ENCODE measurements around the gene GLT8D1.
A peak's percentile ranks its signal among the peaks of the same experiment; 100 is the strongest.

Gene GLT8D1

DNA sequence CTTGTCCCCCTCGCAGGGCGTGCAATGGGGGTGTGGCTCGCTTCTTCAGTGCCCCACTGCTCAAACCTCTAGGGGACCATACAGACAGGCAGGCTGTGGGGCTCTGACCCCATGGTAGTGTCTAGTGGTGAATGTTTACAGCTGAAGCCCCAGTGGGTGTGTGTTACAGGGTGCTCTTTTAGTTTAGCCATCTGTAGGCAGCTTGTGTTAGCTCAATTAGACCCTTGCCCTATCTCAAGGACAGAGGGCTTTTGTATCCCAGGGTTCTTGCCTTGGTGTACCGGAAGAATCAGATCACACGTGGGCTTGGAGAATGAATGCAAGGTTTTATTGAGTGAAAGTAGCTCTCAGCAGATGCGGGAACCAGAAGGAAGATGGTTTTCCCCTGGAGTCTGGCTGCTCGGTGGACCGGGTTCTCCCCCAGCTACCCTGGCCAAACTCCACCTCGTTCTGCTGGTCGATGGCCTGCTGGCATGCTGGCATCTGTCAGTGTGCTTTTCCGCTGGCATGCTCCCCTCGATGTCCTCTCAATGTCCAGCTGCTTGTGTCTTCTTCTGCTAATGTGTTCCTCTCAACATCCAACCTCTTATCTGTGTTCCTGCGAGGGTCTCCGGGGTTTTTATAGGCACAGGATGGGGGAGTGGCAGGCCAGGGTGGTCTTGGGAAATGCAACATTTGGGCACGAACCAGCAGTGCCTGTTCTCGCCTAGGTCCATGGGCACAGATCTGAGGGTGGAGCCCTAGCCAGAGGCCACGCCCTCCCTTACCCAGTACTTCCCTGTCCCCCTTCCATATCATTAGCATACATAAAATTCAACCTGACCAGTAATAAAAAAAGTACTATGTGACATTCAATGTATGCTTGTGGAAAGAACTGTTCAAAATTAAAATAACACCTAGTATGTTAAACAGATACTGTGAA is 7.0 kb upstream of the GLT8D1 start:
- no peak for DNase-seq (ENCODE audit: low spot score)

DNA sequence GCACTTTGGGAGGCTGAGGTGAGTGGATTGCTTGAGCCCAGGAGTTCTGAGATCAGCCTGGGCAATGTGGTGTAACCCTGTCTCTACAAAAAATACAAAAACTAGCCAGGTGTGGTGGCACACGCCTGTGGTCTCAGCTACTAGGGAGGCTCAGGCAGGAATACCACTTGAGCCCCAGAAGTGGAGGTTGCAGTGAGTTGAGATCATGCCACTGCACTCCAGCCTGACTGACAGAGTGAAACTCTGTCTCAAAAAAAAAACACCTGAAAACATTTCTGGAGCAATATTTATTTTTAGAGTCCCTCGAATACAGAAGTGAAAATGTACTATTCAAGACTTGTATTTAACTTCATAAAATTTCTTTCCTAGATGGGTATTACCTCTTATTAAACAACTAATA is 4.9 kb upstream of the GLT8D1 start:
- no peak for DNase-seq (ENCODE audit: low spot score)

DNA sequence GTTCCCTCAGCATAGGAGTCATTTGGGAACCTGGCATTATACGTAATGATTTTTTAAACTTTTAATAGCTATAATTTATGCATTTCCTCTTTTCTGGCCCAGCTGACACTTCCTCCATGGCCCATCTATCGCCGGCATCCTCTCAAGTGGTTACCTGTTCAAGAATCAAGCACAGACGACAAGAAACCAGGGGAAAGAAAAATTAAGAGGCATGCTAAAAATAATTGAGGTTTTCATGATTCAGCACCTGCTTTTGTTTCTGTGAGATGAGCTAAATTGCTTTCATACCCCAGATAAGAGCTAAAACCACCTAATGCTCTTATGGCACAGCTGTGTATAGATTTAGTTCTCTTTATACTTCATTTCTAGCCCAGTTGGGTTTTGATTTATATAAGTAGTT is 2.0 kb upstream of the GLT8D1 start:
- DNase-seq (ENCODE audit: low spot score): no peak

DNA sequence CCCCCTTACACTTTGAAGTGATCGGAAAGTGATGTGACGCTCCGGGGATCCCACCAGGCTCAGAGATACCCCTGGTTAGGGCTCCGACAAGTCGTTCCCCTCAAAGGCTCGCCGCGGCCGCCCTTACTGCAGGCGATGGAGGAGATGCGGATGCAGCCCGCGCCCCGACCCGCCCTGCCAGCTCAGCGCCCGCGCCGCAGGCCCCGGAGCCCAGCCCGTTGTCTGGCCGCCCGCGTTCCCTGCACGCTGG is 228 bp downstream of the GLT8D1 start:
- DNase-seq (ENCODE audit: low spot score): no peak

DNA sequence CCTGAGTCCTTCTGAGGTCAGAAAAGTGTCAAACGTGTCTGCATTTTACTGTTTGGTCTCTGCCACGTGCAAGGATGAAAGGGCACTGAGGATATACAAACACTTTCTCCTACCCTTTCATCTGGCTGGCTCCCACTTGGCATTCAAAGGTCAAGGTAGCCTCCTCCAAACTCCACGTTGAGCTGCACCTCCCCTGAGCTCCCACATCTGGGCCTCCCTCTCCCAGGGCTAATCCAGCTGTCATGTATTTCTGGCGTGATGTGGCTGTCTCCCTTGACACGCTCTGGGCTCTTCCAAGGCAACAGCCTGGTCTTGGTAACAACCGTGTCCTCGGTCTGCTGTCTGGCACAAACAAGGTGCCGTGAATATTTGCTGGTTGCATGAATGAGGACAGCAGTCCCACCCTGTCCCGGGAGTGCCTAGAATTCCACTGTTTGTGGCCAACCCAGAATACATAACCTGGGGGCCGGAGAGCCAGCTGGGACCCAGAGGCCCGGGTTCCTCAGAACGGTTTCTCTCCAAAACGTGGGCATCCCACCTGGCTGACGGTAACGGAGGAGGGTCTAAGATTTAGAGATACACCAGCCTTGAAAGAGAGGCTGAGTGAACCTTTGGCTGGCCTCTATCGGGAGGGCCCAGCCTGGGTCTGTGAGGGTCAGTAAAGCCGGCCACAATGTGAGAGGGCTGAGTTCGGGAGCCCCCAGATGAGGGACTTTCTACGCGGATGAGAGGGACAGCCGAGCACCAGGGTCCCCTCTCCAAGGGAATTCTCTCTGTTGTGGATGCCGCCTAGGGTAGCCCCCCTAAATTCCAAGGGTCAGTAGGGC is 767 bp downstream of the GLT8D1 start:
- DNase-seq (ENCODE audit: low spot score): peak; percentile 69

DNA sequence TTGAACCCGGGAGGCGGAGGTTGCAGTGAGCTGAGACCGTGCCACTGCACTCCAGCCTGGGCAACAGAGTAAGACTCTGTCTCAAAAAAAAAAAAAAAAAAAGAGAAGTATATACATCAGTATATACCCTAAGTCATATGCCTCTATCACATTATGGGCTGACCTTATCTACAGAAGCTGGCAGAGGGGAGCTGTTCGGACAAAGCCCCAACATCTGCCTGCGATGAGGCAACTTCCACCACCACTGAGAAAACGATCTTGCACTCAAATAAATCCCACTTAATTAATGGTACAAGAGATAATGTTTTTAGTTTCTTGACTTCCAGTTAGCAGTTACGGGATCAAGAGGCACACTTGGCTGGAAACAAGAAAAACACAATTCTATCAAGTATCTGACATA is 2.2 kb downstream of the GLT8D1 start:
- no peak for DNase-seq (ENCODE audit: low spot score)

DNA sequence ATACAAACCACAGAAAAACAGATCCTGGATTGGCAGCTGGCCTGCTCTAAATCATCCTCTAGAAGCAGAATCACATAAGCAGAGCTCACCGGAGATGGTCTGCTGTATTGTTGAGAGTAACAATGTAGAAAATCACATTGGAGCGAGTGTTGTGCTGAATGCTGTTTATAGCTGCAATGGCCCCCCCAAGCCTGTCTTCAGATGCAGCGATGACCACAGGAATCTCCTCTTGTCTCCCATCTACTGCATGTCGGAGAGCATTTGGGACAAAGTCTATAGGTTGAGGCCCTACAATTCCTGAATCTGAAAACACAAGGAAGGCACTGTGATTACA is 8.0 kb downstream of the GLT8D1 start:
- DNase-seq (ENCODE audit: low spot score): no peak

DNA sequence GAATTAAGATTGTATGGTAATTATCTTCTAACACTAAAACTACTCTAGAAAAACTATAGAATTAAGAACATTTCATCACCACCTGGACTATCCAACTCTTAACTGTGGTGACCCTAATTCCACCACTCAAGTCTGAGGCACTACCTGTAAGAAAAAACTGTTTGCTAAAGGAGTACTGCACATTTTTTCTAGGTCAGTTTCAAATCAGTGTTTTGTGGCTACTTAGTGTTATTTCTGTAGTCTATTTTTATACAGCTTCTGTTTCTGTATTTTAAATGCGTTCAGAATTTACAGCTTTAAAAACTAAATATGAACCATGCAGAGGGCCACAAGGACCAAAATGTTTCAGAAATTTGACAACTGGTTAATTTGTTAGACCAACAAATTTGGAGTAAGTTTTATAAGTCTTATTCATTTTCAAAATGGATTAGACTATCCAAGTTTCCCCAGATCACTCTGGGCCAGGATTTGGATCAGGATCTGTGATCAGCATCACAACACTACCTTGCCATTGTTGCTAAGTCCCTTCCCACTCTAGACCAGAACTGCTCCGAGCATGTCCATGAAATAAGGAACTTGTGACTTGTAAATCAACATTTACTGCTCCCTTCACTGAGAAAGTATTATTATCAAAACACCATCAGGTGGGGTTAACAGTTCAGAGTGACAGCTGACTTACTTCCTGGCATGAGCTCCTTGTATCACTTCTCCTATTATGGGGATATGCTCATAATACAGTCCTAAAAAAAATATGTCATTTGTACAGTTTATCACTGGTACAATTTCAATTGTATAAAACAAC is 8.6 kb downstream of the GLT8D1 start:
- DNase-seq (ENCODE audit: low spot score): no peak

DNA sequence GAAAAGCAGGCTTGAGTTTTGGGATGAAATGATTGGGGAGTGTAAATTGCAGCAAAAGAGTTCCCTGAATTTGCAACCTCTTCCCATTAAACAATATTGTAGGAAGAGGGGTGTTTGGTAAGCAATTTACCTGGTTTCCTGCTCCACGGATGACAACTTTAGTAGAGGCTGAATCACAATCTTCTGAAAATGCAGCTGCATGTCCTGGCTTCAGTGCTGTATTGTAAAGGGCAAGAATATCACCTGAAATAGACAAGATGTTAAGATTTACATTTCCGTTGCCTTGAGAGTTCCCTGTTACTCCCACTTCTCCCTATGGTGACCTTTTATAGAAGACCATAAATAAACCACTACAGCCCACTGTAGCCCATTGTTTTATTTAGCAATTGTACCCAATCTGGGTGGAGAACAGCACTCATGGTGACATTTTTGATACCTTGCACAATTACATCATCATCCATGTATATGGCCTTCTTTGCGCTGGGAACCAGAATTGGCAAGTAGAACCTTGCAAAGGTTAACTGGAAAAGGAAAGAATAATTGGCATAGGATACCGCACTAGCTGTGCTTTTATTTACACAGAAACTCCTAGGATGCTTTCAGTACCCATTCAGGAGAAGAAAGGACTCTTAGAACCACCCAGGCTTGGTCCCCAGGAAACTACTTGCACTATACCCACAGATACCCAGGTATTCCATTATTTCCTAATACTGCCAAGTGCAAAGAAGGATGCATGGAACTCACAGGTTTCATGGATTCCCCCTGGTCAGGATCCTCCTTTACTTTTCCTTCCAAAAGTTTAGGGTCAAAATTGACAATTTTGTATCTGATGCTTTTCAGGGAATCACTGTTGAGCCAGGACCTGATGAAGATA is 9.6 kb downstream of the GLT8D1 start:
- DNase-seq (ENCODE audit: low spot score): no peak

DNA sequence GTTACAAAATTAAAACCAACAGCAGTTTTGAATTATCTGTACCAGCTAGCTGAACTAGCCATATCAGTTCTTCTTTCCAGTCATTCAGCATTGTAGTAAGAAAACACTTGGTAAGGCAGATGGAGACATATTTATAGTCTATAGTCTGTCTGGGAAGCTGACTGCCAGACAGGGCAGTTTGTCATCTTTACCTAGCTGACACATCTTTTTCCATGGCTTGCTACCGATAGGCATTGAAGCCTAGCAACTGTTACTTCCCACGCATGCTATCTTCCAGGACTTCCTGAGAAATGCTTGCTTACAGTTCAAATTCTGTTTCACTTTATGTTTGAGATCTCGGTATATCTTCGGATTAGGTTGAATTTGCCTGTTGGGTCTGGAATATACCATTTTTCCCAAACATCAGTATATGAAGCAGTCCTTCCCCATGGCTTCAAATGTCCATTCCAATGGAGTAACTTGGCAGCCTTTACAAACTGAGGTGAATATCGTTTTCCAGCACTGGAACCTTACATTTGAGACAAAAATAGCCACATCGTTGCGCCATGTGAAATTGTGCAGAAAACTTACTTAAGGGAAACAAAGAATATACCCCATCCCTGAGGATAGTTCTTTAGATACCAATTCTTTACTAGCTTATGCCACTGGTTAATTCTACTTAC is 10.9 kb downstream of the GLT8D1 start:
- DNase-seq (ENCODE audit: low spot score): no peak

DNA sequence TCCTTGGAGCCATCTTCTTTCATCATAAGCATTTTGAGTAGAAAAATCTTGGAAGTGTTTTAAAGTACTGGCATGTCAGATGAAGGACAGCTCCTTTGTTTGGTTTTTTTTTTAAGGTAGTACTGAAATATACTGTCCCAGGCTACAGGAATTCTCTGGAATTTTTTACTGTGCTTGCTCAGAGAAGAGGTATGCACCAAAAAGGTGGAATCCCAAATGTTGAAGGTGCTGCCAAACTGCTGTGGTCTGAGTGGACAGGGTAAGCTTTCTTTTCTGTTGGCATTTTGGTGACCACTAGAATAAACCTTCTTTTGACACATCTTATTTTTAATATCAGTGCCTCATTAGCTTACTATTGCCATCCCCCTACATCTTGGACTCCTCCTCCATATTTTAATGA is 12.5 kb downstream of the GLT8D1 start:
- DNase-seq (ENCODE audit: low spot score): no peak

DNA sequence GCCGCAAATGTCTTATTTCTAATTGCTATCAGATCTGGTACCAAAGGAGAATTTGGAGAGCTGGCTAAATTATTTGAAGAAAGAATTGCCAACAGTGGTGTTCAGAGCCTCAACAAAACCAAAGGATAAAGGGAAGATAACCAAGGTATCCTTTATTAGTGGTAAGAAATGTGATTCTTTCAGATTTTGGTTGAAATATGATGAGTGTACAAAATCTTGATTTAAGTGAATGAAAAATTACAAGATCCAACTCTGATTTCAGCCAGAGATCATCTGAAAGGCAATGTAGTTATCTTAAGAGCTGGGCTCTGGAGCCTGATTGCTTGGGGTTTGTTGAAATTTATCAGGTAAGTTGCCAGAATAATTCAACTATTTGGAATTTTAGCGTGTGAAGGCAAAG is 15.0 kb downstream of the GLT8D1 start:
- no peak for DNase-seq (ENCODE audit: low spot score)

DNA sequence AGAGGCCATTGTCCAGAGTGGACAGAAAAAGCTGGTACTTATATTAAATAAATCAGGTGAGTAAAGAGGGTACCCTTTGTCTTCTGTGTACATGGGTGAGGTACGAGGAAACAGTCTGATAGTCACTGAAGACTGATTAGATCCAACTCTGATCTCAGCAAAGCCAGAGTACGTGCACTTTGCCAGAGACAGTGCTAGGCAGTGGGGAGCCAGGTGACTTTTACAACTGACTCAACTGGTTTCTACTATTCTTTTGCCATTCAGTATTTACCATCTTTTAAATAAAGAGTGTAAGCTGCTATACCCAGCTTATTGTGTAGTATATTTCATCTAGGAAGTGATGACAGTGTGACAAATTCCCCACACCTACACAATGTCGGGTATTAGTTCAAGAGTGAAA is 16.4 kb downstream of the GLT8D1 start:
- no peak for DNase-seq (ENCODE audit: low spot score)

DNA sequence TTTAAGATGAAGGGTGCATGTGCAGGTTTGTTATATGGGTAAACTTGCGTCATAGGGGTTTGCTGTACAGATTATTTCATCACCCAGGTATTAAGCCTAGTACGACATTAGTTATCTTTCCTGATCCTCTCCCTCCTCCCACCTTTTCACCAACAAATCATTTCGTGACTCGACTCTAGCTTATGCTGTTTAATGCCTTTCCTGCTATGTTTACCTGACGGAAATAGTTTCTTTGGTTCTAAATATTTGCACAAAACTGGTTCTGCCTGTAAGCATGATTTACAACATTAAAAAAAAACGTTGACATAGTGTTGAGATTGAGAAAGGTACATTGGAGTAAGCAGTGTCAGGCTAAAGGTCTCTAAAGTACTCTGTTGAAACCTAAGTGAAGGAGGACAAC is 17.3 kb downstream of the GLT8D1 start:
- DNase-seq (ENCODE audit: low spot score): no peak

DNA sequence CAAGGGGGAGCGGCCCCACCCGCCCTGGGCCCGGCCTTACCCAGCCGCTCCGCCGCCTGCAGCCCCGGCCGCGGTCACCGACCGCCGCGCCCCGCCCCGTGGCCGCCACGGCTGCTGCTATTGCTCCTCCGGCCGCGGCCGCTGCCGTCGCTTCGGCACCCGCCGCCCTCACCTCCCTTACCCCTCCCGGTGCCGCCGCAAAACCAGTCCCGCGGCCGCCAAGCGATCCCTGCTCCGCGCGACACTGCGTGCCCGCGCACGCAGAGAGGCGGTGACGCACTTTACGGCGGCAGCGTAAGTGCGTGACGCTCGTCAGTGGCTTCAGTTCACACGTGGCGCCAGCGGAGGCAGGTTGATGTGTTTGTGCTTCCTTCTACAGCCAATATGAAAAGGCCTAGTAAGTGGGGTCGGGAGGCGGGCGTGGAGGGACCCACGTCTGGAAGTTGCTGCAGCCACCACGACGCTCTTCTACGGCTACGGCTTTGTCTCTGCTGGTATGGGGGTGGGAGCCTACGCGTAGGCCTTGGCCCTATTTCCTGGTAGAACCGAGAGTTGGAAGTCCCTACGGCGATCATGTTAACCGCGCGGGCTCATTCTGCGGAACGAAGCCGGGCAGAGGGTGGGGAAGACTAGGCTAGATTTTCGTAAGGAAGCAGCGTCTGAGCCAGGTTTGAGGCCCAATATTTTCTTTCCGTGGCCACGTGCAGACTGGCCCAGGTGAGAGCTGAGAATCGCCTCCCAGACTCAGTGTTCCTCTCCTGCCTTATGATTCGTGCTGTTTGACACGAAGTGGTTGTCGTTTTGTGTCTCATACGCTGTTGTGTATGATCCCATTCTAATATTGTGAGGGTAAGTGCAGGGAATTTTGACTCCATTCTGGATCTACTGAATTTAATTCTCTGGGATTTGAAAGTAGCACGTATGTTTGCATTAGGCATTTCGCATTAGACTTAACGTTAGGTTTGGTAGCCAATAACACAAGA is 19.6 kb downstream of the GLT8D1 start, which contains the start of the genes GNL3 and PBRM1:
GNL3 (plus strand) TSS at position 324 of the 983 bp plus-strand sequence; CDS start at position 385, 61 bp downstream.
PBRM1 (minus strand) TSS at position 205 of the 983 bp plus-strand sequence.
- peak; percentile 94 for DNase-seq (ENCODE audit: low spot score)

DNA sequence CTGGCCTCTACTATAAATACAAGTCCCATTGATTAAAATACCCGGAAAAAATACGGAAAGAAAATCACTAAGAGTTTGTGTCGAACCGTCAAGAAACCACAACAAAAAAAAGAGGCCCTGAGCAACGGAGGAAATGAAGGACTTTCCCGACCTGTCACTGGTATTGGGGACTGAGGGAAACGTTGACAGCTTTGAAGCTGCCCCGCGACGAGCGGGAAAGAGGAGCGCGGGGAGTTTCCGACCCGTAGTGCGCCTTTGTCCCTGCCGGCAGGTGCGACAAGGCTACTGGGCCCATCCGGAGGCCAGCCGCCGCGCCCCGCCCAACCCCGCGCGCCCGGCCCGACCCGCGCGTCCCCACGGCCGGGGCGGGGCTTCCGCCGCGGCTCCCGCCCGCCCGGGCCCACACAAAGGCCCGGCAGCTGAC is 20.3 kb downstream of the GLT8D1 start:
- peak; percentile 88 for DNase-seq (ENCODE audit: low spot score)

DNA sequence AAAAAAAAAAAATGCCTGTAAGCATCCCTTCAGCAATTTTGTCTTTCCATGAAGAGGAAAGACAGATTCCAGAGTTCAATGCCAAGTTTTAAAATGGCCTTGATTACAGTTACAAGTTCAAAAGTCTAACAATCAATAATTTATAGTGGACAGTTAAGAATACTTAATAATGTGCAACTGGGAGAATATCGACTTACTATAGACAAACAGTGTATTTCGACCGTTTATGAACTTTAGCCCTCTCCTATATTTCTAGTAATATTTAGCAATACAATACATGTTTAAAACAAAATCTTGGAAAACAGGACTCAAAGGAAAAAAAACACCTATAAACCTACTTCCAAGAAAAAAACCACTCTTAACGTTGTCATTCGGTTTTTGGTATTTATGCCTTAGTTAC is 21.4 kb downstream of the GLT8D1 start:
- no peak for DNase-seq (ENCODE audit: low spot score)

DNA sequence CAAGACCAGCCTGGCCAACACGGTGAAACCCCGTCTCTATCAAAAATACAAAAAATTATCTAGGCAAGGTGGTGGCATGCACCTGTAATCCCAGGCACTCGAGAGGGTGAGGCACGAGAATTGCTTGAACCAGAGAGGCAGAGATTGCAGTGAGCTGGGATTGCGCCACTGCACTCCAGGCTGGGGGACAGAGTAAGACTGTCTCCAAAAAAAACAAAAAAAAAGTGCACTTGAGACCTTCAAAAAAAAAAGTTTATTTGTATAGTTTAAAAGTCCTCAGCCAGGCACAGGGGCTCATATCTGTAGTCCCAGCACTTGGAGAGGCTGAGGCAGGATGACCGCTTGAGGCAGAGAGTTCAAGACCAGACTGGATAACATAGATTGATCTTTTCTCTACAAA is 22.0 kb downstream of the GLT8D1 start:
- no peak for DNase-seq (ENCODE audit: low spot score)

DNA sequence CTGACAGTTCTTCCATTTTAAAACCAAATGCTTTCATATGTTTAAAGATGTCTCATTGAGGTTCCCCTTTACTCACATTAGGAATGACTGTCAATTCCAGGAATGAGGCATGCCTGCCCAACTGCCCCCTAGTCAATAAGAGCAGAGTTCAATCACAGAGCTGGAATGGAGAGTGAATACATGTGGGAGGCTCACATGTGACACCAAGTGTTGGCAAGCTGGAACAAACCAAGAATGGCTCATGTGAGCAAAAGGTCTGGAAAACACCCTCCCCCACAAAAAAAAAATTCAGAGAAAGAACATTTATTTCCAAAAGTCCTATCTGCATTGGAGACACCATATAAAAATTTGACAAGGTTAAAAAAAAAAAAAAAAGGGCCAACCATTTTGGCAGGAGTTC is 23.6 kb downstream of the GLT8D1 start:
- DNase-seq (ENCODE audit: low spot score): peak; percentile 42

DNA sequence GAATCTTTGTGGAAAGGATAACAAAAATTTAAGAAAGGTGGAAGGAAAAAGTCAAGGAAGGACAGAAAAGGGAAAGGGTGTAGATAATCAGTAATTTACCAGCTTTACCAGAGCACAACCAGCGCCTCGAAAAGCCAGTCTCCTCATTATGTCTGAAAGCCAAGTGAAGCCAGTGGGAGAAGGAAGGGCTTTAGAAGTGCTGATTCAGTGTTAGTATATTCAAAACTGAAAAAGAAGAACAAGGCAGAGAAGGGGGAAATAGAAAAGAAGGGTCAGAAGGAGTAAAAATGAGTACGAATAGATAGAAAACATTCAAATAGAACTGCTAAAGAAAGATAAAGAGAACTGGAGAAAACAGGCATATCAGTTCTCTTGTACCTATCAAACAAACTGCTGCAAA is 24.0 kb downstream of the GLT8D1 start:
- no peak for DNase-seq (ENCODE audit: low spot score)

Data from SW480 (cell line).